SJCRH30 (cell line): ENCODE results near the gene CD68. TPM values are rescaled to one million over a fixed set of nuclear protein-coding genes. Genes with fewer than 3 reads are reported as not detected.
"Not testable (repeated sequence)": the region's sequence is repeated elsewhere in the genome, so short reads cannot be mapped to it uniquely, and the experiment has no call there.

Experiments used
- DNase-seq, 2 experiments: peaks; one replicate each; pipeline ENCODE4 v3.0.0-alpha.2; 2015 to 2020
- H3K27ac ChIP-seq: fragments of 250-450 bp; sonication (Bioruptor Pico); 2 replicates; pipeline ENCODE4 v1.5.1; 2020; ENCODE audit warnings: mild to moderate bottlenecking, moderate library complexity
- H3K27me3 ChIP-seq: fragments of 250-450 bp; sonication (Bioruptor Pico); 2 replicates; pipeline ENCODE4 v1.5.1; 2020; ENCODE audit warnings: mild to moderate bottlenecking, moderate library complexity
- H3K36me3 ChIP-seq: fragments of 250-450 bp; sonication (Bioruptor Pico); 2 replicates; pipeline ENCODE4 v1.5.1; 2020; ENCODE audit warnings: mild to moderate bottlenecking, moderate library complexity
- H3K4me1 ChIP-seq: fragments of 250-450 bp; sonication (Bioruptor Pico); 2 replicates; pipeline ENCODE4 v1.5.1; 2020; ENCODE audit warnings: mild to moderate bottlenecking, moderate library complexity
- H3K4me3 ChIP-seq: fragments of 250-450 bp; sonication (Bioruptor Pico); 2 replicates; pipeline ENCODE4 v1.5.1; 2020; ENCODE audit warnings: mild to moderate bottlenecking, moderate library complexity
- H3K9me3 ChIP-seq: fragments of 250-450 bp; sonication (Bioruptor Pico); replicated peaks from 2 replicates; pipeline ENCODE4 v1.5.1; 2020; ENCODE audit warnings: mild to moderate bottlenecking, moderate library complexity
- total RNA-seq: library from RNA; depleted of rRNA; stranded (reverse); fragments of >200 nt; shearing (Covaris generic); gene quantifications from 2 replicates; pipeline ENCODE4 v1.2.3, GENCODE V29; 2014

The CD68 gene
- total RNA-seq, 1 experiment from 2014 or later: 0.18 TPM

GRCh38 chr17:7610641-7611040, 31.2 kb downstream of the CD68 start:
- Histone ChIP-seq H3K27ac (no peak overlapping the region), H3K27me3 (no peaks in the 10 kb centered on the region), H3K4me3 (no peak overlapping the region), H3K36me3 (no peaks in the 10 kb centered on the region), H3K4me1 (peaks cover 6% of the 10 kb centered on the region; the same call in 1 of the 2 replicates), H3K9me3 (no peaks in the 10 kb centered on the region)
- no peak for DNase-seq

- Histone ChIP-seq H3K36me3 (no peaks in the 10 kb centered on the region), H3K4me3 (no peak overlapping the region), H3K9me3 (no peaks in the 10 kb centered on the region), H3K27me3 (no peaks in the 10 kb centered on the region), H3K27ac (no peak overlapping the region), H3K4me1 (peaks cover 6% of the 10 kb centered on the region; the same call in 1 of the 2 replicates)
- no peak for DNase-seq
Measured at GRCh38 chr17:7611635-7612293, 32.3 kb downstream of the CD68 start.

- H3K36me3 ChIP-seq: no peaks in the 10 kb centered on the region
- H3K4me3 ChIP-seq: no peak overlapping the region
- no peak overlapping the region for H3K27ac ChIP-seq
- H3K9me3 ChIP-seq: no peaks in the 10 kb centered on the region
- no peak for DNase-seq
- H3K27me3 ChIP-seq: no peaks in the 10 kb centered on the region
- H3K4me1 ChIP-seq: peaks cover 6% of the 10 kb centered on the region; the same call in 1 of the 2 replicates
Measured at GRCh38 chr17:7612294-7612640, 32.8 kb downstream of the CD68 start.

- H3K9me3 ChIP-seq: no peaks in the 10 kb centered on the region
- peak in 1 of 2 experiments; percentile 7 for DNase-seq
- H3K4me3 ChIP-seq: peak overlapping the region; percentile 83
- H3K4me1 ChIP-seq: peaks cover 6% of the 10 kb centered on the region; the same call in 1 of the 2 replicates
- peak overlapping the region; percentile 58 for H3K27ac ChIP-seq
- H3K36me3 ChIP-seq: no peaks in the 10 kb centered on the region
- no peaks in the 10 kb centered on the region for H3K27me3 ChIP-seq
Measured at GRCh38 chr17:7613769-7614424, 34.5 kb downstream of the CD68 start.

GRCh38 chr17:7614425-7615264, 35.2 kb downstream of the CD68 start, which contains the start of gene FXR2:
TSS of gene FXR2 (minus strand) at chr17:7614897. CDS start at chr17:7614532, 365 bp downstream.
- H3K4me1 ChIP-seq: peaks cover 6% of the 10 kb centered on the region; the same call in 1 of the 2 replicates
- H3K4me3 ChIP-seq: peak within 1 kb of the TSS; percentile 83
- peak within 1 kb of the TSS; percentile 58 for H3K27ac ChIP-seq
- DNase-seq: peak; percentile 98
- H3K9me3 ChIP-seq: no peaks in the 10 kb centered on the region
- H3K36me3 ChIP-seq: no peaks in the 10 kb centered on the region
- no peaks in the 10 kb centered on the region for H3K27me3 ChIP-seq

- Histone ChIP-seq H3K9me3 (no peaks in the 10 kb centered on the region), H3K4me3 (peak overlapping the region; percentile 41), H3K36me3 (no peaks in the 10 kb centered on the region), H3K27ac (no peak overlapping the region), H3K27me3 (no peaks in the 10 kb centered on the region), H3K4me1 (peaks cover 6% of the 10 kb centered on the region; the same call in 1 of the 2 replicates)
- DNase-seq: no peak
Measured at GRCh38 chr17:7615265-7615747, 35.9 kb downstream of the CD68 start.

GRCh38 chr17:7618608-7619007, 39.2 kb downstream of the CD68 start:
- peaks cover 3% of the 10 kb centered on the region; the same call in 1 of the 2 replicates for H3K4me1 ChIP-seq
- H3K9me3 ChIP-seq: no peaks in the 10 kb centered on the region
- H3K27me3 ChIP-seq: no peaks in the 10 kb centered on the region
- no peak overlapping the region for H3K4me3 ChIP-seq
- no peak overlapping the region for H3K27ac ChIP-seq
- no peak for DNase-seq
- H3K36me3 ChIP-seq: no peaks in the 10 kb centered on the region

- H3K36me3 ChIP-seq: no peaks in the 10 kb centered on the region
Measured at GRCh38 chr17:7620835-7621234, 41.4 kb downstream of the CD68 start.

GRCh38 chr17:7623661-7624060, 44.2 kb downstream of the CD68 start:
- H3K9me3 ChIP-seq: no peaks in the 10 kb centered on the region
- no peak for DNase-seq
- H3K27me3 ChIP-seq: no peaks in the 10 kb centered on the region
- no peak overlapping the region for H3K4me3 ChIP-seq
- H3K36me3 ChIP-seq: no peaks in the 10 kb centered on the region
- H3K4me1 ChIP-seq: no peaks in the 10 kb centered on the region
- no peak overlapping the region for H3K27ac ChIP-seq

More at GRCh38 chr17:7620835-7621234, 41.4 kb downstream of the CD68 start:
- no peak for DNase-seq
- Histone ChIP-seq H3K27ac (no peak overlapping the region), H3K27me3 (no peaks in the 10 kb centered on the region), H3K4me3 (no peak overlapping the region), H3K4me1 (no peaks in the 10 kb centered on the region), H3K9me3 (no peaks in the 10 kb centered on the region)

GRCh38 chr17:7625749-7626148, 46.3 kb downstream of the CD68 start:
- DNase-seq, H3K4me1 ChIP-seq, H3K4me3 ChIP-seq, H3K27ac ChIP-seq, H3K36me3 ChIP-seq, H3K27me3 ChIP-seq, H3K9me3 ChIP-seq: not testable (repeated sequence)

GRCh38 chr17:7626307-7626706, 46.9 kb downstream of the CD68 start:
- H3K27ac ChIP-seq: no peak overlapping the region
- H3K4me3 ChIP-seq: no peak overlapping the region
- no peaks in the 10 kb centered on the region for H3K36me3 ChIP-seq

GRCh38 chr17:7626956-7627249, 47.5 kb downstream of the CD68 start:
- no peaks in the 10 kb centered on the region for H3K36me3 ChIP-seq
- H3K27me3 ChIP-seq: no peaks in the 10 kb centered on the region
- DNase-seq: no peak
- peak overlapping the region; percentile 77 for H3K4me3 ChIP-seq
- peak overlapping the region; percentile 74; the same call in 1 of the 2 replicates for H3K27ac ChIP-seq
- H3K9me3 ChIP-seq: no peaks in the 10 kb centered on the region
- no peaks in the 10 kb centered on the region for H3K4me1 ChIP-seq

More at GRCh38 chr17:7626307-7626706, 46.9 kb downstream of the CD68 start:
- no peak for DNase-seq
- no peaks in the 10 kb centered on the region for H3K4me1 ChIP-seq
- H3K9me3 ChIP-seq: no peaks in the 10 kb centered on the region
- no peaks in the 10 kb centered on the region for H3K27me3 ChIP-seq

GRCh38 chr17:7627250-7628121, 48.0 kb downstream of the CD68 start, which contains the start of gene SAT2:
TSS of gene SAT2 (minus strand) at chr17:7627821. CDS start at chr17:7627635, 186 bp downstream.
- peak; percentile 92 to 94 for DNase-seq
- H3K9me3 ChIP-seq: no peaks in the 10 kb centered on the region
- no peaks in the 10 kb centered on the region for H3K4me1 ChIP-seq
- H3K36me3 ChIP-seq: no peaks in the 10 kb centered on the region
- peak within 1 kb of the TSS; percentile 77 for H3K4me3 ChIP-seq
- H3K27me3 ChIP-seq: no peaks in the 10 kb centered on the region
- peak within 1 kb of the TSS; percentile 74 for H3K27ac ChIP-seq
